ENCODE data around the gene OR2T29.
A peak's percentile ranks its signal among the peaks of the same experiment; 100 is the strongest.
"Not testable (repeated sequence)": the region's sequence is repeated elsewhere in the genome, so short reads cannot be mapped to it uniquely, and the experiment has no call there.

Gene OR2T29, protein sequence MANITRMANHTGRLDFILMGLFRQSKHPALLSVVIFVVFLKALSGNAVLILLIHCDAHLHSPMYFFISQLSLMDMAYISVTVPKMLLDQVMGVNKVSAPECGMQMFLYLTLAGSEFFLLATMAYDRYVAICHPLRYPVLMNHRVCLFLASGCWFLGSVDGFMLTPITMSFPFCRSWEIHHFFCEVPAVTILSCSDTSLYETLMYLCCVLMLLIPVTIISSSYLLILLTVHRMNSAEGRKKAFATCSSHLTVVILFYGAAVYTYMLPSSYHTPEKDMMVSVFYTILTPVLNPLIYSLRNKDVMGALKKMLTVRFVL

DNA sequence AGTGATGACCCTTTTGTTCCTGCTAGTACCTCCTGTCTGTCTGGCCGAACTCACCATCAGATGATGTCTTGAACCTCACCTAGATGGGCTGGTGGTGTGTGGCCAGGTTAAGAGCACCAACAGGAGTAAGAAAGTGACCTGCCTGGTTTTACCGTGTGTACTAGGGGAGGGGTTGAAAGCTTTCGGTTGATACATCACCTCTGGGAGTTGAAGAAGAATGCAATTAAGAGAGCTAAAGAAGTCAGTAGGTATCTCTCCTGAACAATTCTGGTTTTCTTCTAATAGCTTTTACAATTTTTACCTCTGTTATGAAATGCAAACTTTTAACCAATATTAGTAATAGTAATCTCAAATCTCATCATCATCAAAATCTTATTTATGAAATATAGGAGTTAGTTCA, at the start of gene OR2T29:
TSS of gene OR2T29 (minus strand) at position 101 of the 400 bp plus-strand sequence. CDS start 3,281 bp downstream, outside the sequence.
- DNase-seq: not testable (repeated sequence)

DNA sequence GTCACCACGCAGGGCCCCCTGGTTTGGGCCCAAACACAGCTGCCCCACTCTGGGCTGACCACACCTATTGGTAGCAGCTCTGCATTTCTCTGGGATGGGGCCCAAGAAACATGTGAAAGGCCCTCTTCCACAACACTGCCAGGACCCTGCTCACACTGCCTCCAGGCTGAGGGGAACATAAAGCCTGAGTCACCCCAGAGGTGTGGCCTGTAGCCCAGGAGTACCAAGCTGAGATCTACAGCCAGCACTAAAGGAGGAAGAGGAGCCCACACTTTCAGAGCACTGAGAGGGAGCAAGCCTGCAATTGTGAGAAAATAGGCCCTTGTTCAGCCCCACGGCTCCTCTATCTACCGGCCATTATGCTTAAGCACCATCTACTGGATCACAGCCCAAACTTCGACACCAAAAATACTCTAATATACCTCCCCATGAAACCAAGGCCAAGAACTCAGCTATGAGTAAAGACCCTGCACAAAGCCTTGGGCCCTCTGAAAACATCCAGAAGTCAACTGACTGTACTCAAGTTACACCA, 49.4 kb upstream of the OR2T29 start:
- DNase-seq: no peak

DNA sequence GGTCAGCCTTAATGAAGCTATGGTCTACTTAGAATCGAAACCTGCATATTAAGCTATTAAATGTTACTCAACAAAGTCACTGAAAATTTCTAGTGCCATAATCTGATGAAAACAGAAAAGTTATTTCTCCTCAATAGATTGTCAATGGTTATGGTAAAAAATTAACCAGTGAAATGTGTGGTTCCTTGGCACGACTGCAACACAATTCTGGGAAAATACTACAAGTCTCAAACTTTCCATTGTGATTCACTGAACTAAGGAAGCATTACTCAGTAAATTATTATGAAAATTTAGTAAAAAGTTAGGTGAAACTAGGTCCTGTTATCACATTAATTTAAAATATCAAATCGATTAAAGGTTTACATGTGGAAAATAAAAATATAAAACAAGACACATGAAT, 47.7 kb upstream of the OR2T29 start:
- no peak for DNase-seq

DNA sequence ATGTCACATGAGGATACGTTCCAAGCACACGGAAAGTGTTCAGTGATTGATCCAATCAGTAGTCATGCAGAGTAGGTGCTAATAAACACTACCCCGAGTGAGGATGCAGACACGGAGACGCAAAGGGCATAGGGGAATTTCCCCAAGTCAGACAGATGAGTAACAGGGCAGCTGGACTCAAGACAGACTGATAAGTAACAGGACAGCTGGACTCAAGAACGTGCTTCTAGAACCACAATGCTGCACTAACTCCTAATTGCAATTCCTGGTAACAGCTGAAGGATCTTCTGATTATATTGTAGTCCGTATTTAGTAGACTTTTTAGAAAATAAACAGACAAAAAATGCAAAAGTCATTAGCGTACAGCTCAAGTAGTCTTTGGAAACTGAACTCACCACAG, 36.8 kb upstream of the OR2T29 start:
- no peak for DNase-seq

DNA sequence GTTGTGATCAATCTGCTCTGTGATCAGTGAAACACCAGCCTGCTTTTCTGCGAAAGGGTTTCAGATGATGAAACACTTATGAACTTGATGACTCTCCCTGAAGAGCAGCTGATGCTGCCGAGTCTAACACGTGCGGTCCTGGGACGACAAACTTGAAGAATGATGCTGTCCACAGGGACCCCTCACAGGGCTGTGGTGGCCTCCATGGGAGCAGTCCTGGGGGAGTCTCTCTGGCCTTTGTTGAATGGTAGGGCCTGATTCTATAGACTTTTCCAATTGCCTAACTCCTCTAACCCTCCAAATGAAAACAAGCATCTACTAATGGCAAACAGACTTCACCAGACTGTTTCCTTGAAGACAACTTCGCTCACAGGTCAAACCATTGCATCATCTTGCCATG, 35.0 kb upstream of the OR2T29 start, which contains the start of gene OR2T10:
TSS of gene OR2T10 (minus strand) at position 112 of the 400 bp plus-strand sequence. CDS start 3,932 bp downstream, outside the sequence.
- no peak for DNase-seq

DNA sequence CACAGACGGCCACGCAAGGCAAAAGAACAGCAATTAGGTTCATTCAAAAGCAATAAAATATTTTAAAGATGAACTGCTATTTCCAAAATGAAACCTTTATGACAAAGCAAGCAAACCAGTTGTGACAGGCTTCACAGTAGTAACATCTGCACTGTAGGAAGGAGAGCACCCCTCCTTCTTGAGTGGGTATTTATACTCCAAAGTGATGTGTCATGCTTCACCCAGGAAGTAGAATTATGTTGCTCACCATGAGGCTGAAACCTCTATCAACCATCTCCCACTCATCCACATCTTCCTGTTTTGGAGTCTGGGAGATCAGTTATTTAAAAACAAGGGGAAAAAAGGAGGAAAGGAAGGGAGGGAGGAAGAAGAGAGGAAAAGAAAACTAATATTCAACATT, 34.0 kb upstream of the OR2T29 start:
- no peak for DNase-seq

DNA sequence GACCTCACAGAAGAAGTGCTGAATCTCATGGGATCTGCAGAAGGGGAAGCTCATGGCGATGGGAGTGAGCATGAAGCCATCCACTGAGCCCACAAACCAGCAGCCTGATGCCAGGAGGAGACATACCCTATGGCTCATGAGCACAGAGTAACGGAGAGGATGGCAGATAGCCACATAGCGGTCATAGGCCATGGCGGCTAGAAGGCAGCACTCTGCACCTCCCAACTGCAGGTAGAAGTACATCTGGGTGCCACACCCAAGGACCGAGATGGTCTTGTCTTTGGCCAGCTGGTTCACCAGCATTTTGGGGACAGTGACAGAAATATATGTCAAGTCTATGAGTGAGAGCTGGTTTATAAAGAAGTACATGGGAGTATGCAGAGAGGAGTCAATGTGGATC, 30.7 kb upstream of the OR2T29 start:
- DNase-seq: no peak

DNA sequence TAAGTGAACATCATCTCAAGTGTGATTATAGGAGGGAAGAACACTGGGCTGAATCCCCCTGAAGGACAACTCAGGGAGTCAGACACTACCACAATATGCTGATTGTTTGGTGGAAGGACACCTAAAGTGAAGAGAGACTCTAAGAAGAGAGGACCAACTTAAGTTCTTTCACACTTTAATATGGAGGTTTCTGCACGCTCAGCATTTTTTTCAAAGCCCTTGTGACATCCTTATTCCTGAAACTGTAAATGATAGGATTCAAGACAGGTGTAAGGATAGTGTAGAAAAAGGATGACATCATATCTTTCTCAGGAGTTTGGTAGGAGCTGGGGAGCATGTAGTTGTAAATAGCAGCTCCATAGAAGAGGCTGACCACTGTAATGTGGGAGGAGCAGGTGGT, 30.1 kb upstream of the OR2T29 start:
- DNase-seq: no peak

DNA sequence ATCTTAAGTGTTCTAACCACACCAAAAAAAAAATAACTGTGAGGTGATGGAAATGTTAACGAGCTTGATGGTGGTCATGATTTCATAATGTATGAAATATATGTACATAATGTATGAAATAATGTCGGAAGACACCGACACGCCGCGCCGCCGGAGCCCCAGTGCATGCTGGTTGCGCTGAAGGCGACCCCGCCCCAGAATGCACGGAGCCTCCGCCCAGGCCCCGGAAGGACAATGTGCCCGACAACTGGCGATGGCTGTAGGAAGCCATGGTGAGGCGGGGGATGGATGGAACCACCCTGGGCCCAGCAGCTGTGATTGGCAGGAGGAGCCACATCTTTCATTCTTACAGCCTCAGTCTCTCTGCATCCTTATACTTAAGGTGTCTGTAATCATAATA, 27.5 kb upstream of the OR2T29 start:
- DNase-seq: no peak

DNA sequence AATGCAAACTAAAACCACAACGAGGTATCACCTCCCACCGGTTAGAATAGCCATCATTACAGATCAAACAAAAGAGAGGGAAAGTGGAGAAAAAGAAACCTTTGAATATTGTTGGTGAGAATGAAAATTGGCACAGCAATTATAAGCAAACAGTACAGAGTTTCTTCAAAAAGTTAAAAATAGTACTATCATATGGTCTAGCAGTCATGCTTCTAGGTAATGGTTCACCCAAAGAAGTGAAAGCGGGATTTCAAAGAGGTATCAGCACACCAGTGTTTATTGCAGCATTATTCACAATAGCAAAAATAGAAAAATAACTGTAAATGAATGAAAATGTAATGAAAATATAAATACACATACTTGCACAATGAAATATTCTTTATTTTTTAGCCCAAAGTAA, 26.8 kb upstream of the OR2T29 start:
- DNase-seq: no peak

DNA sequence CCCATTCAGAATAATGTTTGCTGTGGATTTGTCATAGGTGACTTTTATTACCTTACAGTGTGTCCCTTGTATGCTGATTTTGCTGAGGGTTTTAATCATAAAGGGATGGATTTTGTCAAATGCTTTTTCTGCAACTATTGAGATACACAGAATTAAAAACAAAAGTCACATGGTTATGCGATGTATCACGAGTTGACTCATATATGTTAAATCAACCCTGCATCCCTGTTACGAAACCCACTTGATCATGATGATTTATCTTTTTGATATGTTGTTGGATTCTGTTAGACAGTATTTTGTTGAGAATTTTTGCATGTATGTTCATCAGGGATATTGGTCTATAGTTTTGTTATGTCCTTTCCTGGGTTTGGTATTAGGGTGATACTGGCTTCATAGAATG, 22.7 kb upstream of the OR2T29 start:
- DNase-seq: no peak

DNA sequence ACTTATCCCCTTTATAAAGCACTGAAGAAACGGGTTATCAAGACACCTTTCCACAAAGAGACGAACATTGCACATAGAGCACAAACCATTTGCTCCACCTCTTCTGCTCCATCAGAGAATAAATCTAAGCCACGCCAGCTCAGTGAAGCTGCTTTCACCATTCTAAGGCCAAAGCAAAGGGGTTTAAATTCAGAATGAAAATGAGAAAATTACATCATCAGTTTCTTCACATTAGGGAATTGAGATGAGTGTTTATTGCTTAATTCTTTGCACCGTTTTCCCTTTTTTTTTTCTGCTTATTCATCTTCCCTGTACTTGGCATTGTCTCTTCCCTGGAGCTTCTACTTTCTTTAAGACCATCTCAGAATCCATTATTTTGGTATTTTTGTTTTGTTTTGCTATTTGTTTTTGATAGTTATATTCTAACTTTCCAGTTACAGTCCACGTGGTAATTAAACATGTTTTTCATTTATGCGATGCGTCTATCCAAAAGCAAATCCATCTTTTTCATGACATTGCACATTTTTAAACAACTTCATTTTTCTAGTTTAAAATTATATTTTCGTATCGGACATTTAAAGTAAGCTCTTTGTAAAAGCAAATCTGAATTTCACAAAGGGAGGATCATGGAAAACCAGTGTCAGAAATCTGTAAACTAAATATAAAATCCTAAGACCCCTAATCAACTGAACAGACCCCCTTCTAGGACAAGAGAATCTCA, 13.8 kb upstream of the OR2T29 start:
- no peak for DNase-seq

DNA sequence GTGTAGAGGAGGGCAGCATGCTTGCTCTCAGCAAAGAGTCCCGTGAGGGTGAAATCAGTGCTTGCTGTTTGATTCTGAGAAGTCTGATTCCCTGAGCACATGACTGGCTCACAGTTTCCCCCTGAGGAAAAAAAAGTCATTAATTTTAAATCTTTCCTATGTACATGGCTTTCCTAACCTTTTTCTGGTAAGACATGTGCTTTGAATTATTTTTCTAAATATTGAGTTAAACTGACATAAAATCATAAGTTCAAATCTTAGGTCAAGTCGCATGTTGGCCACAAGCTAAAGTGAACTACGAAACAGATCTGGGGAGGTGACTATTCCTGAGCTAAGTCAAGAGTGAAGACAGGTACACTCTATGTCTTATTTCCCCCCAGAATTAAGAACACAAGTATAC, 12.1 kb upstream of the OR2T29 start, which contains the start of gene OR2T34:
TSS of gene OR2T34 (minus strand) at position 101 of the 400 bp plus-strand sequence. CDS start at position 101, 0 bp downstream.
- DNase-seq: not testable (repeated sequence)

DNA sequence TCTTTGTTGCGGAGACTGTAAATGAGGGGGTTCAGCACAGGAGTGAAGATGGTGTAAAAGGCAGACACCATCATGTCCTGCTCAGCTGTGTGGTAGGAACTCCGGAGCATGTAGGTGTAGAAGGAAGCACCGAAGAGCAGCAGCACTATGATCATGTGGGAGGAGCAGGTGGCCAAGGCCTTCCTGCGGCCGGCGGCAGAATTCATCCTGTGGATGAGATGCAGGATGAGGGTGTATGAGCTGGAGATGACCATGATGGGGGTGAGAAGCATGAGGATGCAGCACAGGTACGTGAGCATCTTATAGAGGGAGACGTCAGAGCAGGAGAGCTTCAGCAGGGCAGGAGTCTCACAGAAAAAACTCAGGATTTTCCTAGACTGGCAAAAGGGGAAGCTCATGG, 11.3 kb upstream of the OR2T29 start:
- not testable (repeated sequence) for DNase-seq

DNA sequence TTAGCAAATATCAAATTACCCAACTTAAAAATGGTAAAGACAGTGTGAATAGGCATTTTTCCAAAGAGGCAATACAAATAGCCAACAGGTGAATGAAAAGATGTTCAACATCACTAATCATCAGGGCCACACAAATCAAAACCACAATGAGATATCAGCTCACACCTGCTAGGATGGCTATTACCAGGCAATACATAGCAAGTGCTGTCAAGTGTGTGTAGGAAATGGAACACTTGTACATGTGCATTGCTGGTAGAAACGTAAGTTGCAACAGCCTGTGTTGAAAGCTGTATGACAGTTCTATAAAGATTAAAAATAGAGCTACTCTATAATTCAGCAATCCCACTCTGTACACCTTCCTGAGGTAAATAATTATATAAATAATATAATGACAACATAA, 9.5 kb upstream of the OR2T29 start:
- not testable (repeated sequence) for DNase-seq

DNA sequence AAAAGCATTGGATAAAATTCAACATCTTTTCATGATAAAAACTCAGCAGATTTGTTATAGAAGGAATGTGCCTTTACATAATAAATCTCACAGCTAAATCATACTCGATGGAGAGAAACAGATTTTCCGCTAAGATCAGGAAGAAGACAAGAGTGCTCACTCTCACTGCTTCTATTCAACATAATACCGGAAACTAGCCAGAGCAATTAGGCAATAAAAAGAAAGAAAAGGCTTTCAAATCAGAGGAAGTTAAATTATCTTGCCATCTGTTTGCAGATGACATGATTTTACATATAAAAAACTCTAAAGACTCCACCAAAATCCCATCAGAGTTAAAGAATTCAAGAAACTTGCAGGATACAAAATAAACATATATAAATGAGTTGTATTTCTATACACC, 8.2 kb upstream of the OR2T29 start:
- DNase-seq: not testable (repeated sequence)

DNA sequence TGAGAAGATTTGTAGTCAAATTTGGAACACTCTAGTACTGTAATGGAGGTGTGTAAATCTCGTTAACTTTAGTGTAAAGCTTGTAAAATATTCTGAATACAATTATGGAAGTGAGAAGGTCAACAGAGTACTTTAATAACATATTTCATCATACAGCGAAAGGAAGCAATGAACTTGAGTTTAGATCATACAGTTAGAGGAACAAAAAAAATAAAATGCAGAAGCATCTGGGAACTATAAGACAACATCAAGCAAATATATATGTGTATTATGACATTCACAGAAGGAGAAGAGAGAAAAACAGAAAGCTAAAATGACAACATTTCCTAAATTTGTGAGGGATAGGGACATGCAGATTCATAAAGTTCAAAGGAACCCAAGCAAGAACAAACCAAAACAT, 6.5 kb upstream of the OR2T29 start:
- DNase-seq: not testable (repeated sequence)

DNA sequence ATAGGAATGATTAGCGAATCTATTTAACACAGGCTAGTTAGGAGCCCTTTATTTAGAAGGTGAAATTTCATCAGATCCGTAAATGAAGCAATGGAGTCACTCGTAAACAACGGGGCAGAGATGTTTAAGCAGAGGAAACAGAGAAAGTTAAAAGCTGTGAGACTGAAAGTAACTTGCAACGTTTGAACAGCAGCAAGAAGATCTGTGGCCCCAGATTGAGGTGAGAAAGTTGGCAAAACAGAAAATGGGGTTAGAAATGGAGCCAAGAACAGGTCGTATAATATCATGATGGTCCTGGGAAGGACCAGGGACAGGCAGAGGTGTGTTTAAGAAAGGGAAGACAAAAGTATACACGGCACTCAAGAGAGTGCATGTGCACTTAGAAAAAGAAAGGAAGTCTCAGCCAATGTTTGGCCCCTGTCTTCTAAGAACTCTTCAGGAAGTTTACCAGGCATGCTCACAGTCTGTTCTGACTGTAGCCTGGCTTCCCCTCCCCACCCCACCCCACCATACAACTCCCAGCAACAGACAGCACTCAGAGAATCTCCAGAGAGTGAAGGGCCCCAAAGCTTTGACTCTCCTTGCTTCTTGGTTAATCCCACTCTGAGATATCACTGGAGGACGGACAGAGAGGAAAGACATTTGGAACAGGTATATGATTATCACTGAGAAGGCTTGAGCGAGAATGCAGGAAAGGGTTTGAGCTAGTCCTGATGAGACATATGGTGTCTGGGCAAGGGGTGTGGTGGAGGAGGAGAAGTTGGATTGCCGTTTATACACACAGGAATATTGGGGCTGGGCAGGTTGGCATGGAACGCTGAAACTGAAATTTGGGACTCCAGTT, 3.2 kb upstream of the OR2T29 start:
- peak; percentile 2 to 7 for DNase-seq

DNA sequence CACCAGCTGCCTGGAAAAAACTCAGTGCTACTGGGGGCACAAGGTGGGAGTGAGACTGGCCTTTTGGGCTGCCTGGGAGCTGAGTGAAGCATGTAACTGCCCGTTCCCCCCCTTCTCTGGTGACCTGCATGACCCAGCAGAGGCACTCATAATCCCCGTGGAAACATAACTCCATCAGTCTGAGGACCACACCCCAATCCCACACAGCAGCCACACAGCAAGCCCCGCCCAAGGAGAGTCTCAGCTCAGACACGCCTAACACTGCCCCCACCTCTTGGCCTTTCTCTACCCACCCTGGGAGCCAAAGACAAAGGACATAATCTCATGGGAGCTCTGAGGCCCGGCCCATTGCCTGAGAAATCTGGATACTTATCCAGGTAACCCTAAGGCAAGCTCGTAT, 11.5 kb downstream of the OR2T29 start:
- DNase-seq: not testable (repeated sequence)

DNA sequence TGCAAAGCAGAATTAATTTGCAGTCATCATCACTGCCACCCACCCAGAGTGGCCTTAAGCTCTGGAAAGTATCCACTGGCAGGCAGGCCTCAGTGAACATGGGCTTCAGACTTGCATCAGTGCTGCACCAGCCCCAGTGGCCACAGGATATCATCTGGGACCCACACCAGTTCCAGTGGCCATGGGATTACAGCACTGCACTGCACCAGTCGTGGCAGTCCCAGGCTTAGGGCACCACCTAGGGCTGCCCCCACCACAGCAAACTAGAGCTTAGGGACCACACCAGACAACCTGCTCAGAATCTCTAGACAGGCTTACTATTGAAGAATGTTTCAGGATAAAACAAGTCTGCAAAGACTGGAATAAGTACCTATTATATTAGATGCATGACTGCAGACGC, 15.2 kb downstream of the OR2T29 start:
- DNase-seq: not testable (repeated sequence)

DNA sequence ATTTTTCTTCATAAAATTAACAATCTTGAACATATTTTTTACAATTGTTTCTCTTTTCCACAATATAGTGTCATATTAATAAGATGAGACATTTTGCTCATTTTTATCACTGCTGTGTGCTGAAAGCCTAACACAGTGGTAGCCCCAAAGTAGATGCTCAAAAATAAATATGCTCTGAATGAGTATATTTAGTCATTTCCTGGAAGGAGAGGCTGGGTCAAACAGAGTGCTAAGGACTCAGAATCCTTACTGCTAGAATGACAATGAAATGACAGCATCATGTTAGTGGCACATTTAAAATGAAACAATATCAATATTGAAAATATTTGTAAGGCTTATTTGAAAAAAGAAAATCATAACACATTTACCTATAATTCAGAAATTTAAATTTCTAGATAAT, 25.1 kb downstream of the OR2T29 start:
- DNase-seq: not testable (repeated sequence)

DNA sequence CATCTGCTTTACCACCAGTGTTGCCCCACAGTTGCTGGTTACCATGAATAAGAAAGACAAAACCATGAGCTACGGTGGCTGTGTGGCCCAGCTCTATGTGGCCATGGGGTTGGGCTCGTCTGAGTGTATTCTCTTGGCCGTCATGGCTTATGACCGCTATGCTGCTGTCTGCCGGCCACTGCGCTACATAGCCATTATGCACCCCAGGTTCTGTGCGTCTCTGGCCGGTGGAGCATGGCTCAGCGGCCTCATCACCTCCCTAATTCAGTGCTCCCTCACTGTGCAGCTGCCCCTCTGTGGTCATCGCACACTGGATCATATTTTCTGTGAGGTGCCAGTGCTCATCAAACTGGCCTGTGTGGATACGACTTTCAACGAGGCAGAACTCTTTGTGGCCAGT, 40.7 kb downstream of the OR2T29 start:
- DNase-seq: no peak

DNA sequence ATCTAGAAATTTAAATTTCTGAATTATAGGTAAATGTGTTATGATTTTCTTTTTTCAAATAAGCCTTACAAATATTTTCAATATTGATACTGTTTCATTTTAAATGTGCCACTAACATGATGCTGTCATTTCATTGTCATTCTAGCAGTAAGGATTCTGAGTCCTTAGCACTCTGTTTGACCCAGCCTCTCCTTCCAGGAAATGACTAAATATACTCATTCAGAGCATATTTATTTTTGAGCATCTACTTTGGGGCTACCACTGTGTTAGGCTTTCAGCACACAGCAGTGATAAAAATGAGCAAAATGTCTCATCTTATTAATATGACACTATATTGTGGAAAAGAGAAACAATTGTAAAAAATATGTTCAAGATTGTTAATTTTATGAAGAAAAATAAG, 52.4 kb downstream of the OR2T29 start:
- not testable (repeated sequence) for DNase-seq
